Liver (tissue), 3 donors: ENCODE results near the gene NUP160.
"Not testable (repeated sequence)": the region's sequence is repeated elsewhere in the genome, so short reads cannot be mapped to it uniquely, and the experiment has no call there.

Experiments used
- EGR1 ChIP-seq, 2 donors: IDR thresholded peaks; 2 replicates each; pipeline ENCODE4 v1.6.1; 2016 to 2018; ENCODE audit warnings: antibody characterized with exemption in 2 of 2, low read depth in 2 of 2
- FOXA1 ChIP-seq: IDR thresholded peaks from 2 replicates; pipeline ENCODE4 v1.6.1; 2016; ENCODE audit warnings: antibody characterized with exemption
- HNF4A ChIP-seq, 2 donors: conservative IDR thresholded peaks; 2 replicates each; pipeline ENCODE4 v1.6.1; 2016; ENCODE audit warnings: antibody characterized with exemption in 2 of 2, mild to moderate bottlenecking in 2 of 2
- JUND ChIP-seq, 2 donors: IDR thresholded peaks; 2 replicates each; pipeline ENCODE4 v1.6.1; 2016; ENCODE audit warnings: antibody characterized with exemption in 2 of 2
- TAF1 ChIP-seq: conservative IDR thresholded peaks from 2 replicates; pipeline ENCODE4 v1.6.1; 2016; ENCODE audit warnings: antibody characterized with exemption, mild to moderate bottlenecking
- YY1 ChIP-seq: IDR thresholded peaks from 2 replicates; pipeline ENCODE4 v1.6.1; 2016; ENCODE audit warnings: antibody characterized with exemption, mild to moderate bottlenecking
- TF ChIP-seq, protein P1 (sequence below): fragments of 150-350 bp; IDR thresholded peaks from 2 replicates; pipeline ENCODE4 v1.5.1; 2017; ENCODE audit warnings: improper control_type of control experiment, low read depth, low read length; ENCODE audit not compliant: missing input control
- TF ChIP-seq, protein P2 (sequence below): IDR thresholded peaks from 2 replicates; pipeline ENCODE4 v1.6.1; 2016; ENCODE audit warnings: antibody characterized with exemption
- TF ChIP-seq, protein P3 (sequence below): IDR thresholded peaks from 2 replicates; pipeline ENCODE4 v1.6.1; 2016; ENCODE audit warnings: antibody characterized with exemption
- TF ChIP-seq, protein P4 (sequence below): IDR thresholded peaks from 2 replicates; pipeline ENCODE4 v1.6.1; 2016; ENCODE audit warnings: antibody characterized with exemption
- donor health status: healthy.
- donor health status: healthy.

DNA sequence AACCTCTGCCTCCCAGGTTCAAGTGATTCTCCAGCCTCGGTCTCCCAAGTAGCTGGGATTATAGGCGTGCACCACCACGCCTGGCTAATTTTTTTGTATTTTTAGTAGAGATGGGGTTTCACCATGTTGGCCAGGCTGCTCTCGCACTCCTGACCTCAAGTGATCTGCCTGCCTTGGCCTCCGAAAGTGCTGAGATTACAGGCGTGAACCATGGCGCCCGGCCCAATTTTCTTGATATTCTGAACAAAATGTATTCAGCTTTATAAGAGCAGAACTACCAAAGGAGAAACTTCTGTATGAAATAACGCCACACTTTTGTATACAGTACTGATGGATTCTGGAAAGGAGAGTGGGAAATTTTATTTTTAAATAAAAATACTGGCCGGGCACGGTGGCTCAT, 88.9 kb downstream of the NUP160 start:
- TF ChIP-seq, protein P1, sequence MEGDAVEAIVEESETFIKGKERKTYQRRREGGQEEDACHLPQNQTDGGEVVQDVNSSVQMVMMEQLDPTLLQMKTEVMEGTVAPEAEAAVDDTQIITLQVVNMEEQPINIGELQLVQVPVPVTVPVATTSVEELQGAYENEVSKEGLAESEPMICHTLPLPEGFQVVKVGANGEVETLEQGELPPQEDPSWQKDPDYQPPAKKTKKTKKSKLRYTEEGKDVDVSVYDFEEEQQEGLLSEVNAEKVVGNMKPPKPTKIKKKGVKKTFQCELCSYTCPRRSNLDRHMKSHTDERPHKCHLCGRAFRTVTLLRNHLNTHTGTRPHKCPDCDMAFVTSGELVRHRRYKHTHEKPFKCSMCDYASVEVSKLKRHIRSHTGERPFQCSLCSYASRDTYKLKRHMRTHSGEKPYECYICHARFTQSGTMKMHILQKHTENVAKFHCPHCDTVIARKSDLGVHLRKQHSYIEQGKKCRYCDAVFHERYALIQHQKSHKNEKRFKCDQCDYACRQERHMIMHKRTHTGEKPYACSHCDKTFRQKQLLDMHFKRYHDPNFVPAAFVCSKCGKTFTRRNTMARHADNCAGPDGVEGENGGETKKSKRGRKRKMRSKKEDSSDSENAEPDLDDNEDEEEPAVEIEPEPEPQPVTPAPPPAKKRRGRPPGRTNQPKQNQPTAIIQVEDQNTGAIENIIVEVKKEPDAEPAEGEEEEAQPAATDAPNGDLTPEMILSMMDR, result not testable (repeated sequence)
- TF ChIP-seq YY1; JUND (IDR thresholded peaks at IDR 0.05); EGR1 (IDR thresholded peaks at IDR 0.05; ENCODE audit: low read depth in 2 of 2); FOXA1; TAF1; HNF4A (conservative IDR thresholded peaks at IDR 0.05): not testable (repeated sequence)
- TF ChIP-seq, protein P2, sequence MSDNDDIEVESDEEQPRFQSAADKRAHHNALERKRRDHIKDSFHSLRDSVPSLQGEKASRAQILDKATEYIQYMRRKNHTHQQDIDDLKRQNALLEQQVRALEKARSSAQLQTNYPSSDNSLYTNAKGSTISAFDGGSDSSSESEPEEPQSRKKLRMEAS, result not testable (repeated sequence)
- TF ChIP-seq, protein P3, sequence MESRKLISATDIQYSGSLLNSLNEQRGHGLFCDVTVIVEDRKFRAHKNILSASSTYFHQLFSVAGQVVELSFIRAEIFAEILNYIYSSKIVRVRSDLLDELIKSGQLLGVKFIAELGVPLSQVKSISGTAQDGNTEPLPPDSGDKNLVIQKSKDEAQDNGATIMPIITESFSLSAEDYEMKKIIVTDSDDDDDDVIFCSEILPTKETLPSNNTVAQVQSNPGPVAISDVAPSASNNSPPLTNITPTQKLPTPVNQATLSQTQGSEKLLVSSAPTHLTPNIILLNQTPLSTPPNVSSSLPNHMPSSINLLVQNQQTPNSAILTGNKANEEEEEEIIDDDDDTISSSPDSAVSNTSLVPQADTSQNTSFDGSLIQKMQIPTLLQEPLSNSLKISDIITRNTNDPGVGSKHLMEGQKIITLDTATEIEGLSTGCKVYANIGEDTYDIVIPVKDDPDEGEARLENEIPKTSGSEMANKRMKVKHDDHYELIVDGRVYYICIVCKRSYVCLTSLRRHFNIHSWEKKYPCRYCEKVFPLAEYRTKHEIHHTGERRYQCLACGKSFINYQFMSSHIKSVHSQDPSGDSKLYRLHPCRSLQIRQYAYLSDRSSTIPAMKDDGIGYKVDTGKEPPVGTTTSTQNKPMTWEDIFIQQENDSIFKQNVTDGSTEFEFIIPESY, result not testable (repeated sequence)
- TF ChIP-seq, protein P4, sequence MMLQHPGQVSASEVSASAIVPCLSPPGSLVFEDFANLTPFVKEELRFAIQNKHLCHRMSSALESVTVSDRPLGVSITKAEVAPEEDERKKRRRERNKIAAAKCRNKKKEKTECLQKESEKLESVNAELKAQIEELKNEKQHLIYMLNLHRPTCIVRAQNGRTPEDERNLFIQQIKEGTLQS, result not testable (repeated sequence)
